ENCODE measurements around the gene SLC1A6. TPM values are rescaled to one million over a fixed set of nuclear protein-coding genes. Genes with fewer than 3 reads are reported as not detected.

The SLC1A6 gene
- polyA plus RNA-seq, 1 of the 3 experiments (the other 2 are of a cell fraction) = not detected

DNA sequence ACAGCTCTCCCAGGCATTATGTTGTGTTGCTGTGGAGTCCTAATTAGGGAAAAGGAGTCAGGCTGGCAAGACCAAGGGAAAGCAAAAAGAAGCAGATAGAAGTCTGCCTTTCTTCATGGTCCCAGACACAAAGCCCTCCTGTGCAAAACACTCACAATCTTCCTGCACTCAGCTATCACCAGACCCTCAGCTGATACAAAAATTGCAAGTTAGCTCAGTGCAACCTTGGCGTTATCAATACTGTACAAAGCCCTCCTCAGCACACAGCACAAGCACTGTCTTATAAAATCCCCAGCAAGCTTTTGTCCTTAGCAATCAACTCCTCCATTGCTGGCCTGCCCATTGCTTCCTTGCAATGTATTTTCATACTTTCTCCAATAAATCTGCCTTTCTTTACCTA, 35.2 kb downstream of the SLC1A6 start:
- Histone ChIP-seq H3F3A (replicated peaks; ENCODE audit: insufficient read depth) (no peaks in the 10 kb centered on the region), H3K79me2 (ENCODE audit: insufficient read depth) (no peaks in the 10 kb centered on the region), H3K4me2 (no peak overlapping the region), H3K27ac (ENCODE audit: low read depth in 2 of 2, low read length in 1 of 2) (no peak overlapping the region), H3K9me3 (no peaks in the 10 kb centered on the region), H3K4me3 (ENCODE audit: low read depth in 2 of 2, low read length in 1 of 2) (no peak overlapping the region), H3K36me3 (replicated peaks in 1 of 2; ENCODE audit: control insufficient read depth in 1 of 2, insufficient read depth in 2 of 2, low read length in 1 of 2) (no peaks in the 10 kb centered on the region), H2AFZ (ENCODE audit: low read depth) (no peak overlapping the region), H3K4me1 (ENCODE audit: control insufficient read depth in 1 of 2, insufficient read depth in 2 of 2, low read depth in 1 of 2, low read length in 1 of 2) (no peaks in the 10 kb centered on the region), H3K27me3 (ENCODE audit: insufficient read depth) (peaks cover 22% of the 10 kb centered on the region), H4K20me1 (ENCODE audit: insufficient read depth) (no peaks in the 10 kb centered on the region), H3K9ac (no peak overlapping the region), H3K9me2 (no peaks in the 10 kb centered on the region)
- ChIA-PET POLR2A (no interaction called here), CTCF (no interaction called here)
- no peak for DNase-seq
- WGBS (ENCODE audit: low lambda C conversion rate) = 12% methylated on average over 1 of the region's 1 CpG
- TF ChIP-seq, protein P1, sequence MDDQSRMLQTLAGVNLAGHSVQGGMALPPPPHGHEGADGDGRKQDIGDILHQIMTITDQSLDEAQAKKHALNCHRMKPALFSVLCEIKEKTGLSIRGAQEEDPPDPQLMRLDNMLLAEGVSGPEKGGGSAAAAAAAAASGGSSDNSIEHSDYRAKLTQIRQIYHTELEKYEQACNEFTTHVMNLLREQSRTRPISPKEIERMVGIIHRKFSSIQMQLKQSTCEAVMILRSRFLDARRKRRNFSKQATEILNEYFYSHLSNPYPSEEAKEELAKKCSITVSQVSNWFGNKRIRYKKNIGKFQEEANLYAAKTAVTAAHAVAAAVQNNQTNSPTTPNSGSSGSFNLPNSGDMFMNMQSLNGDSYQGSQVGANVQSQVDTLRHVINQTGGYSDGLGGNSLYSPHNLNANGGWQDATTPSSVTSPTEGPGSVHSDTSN (IDR thresholded peaks at IDR 0.05) = no peak
- TF ChIP-seq FOXM1 (IDR thresholded peaks at IDR 0.05; ENCODE audit: low read depth) (no peak), TCF12 (IDR thresholded peaks at IDR 0.05) (no peak), MXI1 (IDR thresholded peaks at IDR 0.05; ENCODE audit: low read depth, low read length) (no peak), YY1 (IDR thresholded peaks at IDR 0.05; ENCODE audit: low read depth) (no peak), RXRA (IDR thresholded peaks at IDR 0.05; ENCODE audit: borderline replicate concordance, low read depth) (no peak)
- TF ChIP-seq, protein P2, sequence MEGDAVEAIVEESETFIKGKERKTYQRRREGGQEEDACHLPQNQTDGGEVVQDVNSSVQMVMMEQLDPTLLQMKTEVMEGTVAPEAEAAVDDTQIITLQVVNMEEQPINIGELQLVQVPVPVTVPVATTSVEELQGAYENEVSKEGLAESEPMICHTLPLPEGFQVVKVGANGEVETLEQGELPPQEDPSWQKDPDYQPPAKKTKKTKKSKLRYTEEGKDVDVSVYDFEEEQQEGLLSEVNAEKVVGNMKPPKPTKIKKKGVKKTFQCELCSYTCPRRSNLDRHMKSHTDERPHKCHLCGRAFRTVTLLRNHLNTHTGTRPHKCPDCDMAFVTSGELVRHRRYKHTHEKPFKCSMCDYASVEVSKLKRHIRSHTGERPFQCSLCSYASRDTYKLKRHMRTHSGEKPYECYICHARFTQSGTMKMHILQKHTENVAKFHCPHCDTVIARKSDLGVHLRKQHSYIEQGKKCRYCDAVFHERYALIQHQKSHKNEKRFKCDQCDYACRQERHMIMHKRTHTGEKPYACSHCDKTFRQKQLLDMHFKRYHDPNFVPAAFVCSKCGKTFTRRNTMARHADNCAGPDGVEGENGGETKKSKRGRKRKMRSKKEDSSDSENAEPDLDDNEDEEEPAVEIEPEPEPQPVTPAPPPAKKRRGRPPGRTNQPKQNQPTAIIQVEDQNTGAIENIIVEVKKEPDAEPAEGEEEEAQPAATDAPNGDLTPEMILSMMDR (IDR thresholded peaks at IDR 0.05) = no peak

DNA sequence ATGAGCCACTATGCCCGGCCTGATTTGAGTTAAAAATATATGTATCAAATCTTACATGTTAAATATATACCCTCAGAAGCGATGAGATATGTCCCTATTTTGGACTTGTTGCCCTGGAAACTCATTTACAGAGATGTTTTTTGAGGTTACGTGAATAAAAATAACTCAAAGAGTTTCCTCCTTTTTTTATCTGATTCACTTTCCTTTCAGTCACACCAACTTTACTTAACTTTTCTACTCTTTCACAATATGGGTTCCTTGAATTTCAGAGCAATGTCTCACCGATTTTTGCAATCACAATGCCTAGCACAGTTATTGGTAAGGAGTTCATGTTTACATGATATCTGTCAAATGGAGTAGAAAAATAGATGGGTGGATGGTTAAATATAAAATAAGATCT, 36.1 kb downstream of the SLC1A6 start:
- H4K20me1 ChIP-seq (ENCODE audit: insufficient read depth) = no peaks in the 10 kb centered on the region
- no peaks in the 10 kb centered on the region for H3K9me2 ChIP-seq
- no peaks in the 10 kb centered on the region for H3F3A ChIP-seq (replicated peaks; ENCODE audit: insufficient read depth)
- H3K9me3 ChIP-seq = no peaks in the 10 kb centered on the region
- H3K36me3 ChIP-seq (replicated peaks in 1 of 2; ENCODE audit: control insufficient read depth in 1 of 2, insufficient read depth in 2 of 2, low read length in 1 of 2) = no peaks in the 10 kb centered on the region
- H3K79me2 ChIP-seq (ENCODE audit: insufficient read depth) = no peaks in the 10 kb centered on the region
- WGBS (ENCODE audit: low lambda C conversion rate) = 8% methylated on average over 4 of the region's 4 CpGs
- POLR2A ChIA-PET = no interaction called here
- no peak overlapping the region for H3K4me2 ChIP-seq
- H3K27ac ChIP-seq (ENCODE audit: low read depth in 2 of 2, low read length in 1 of 2) = no peak overlapping the region
- H3K4me3 ChIP-seq (ENCODE audit: low read depth in 2 of 2, low read length in 1 of 2) = no peak overlapping the region
- H3K9ac ChIP-seq = no peak overlapping the region
- CTCF ChIA-PET = no interaction called here
- no peak for DNase-seq
- TF ChIP-seq MEF2A (IDR thresholded peaks at IDR 0.05; ENCODE audit: borderline replicate concordance, low read depth) (no peak), FOSL2 (IDR thresholded peaks at IDR 0.05; ENCODE audit: borderline replicate concordance, low read depth) (no peak), RCOR1 (IDR thresholded peaks at IDR 0.05; ENCODE audit: low read length) (no peak), EP300 (IDR thresholded peaks at IDR 0.05; ENCODE audit: borderline replicate concordance in 1 of 2, low read depth in 1 of 2, low read length in 1 of 2) (no peak)
- H3K27me3 ChIP-seq (ENCODE audit: insufficient read depth) = peaks cover 21% of the 10 kb centered on the region
- H2AFZ ChIP-seq (ENCODE audit: low read depth) = no peak overlapping the region
- H3K4me1 ChIP-seq (ENCODE audit: control insufficient read depth in 1 of 2, insufficient read depth in 2 of 2, low read depth in 1 of 2, low read length in 1 of 2) = no peaks in the 10 kb centered on the region

All from SK-N-SH (cell line).